Activated CD8-positive, alpha-beta memory T cell treated with anti-CD3 and anti-CD28 coated beads, Interleukin-2, amount 50 U/mL, for 4 hours (primary cell): Measurements from ENCODE around the gene PPP4R3A.
"Not testable (repeated sequence)": the region's sequence is repeated elsewhere in the genome, so short reads cannot be mapped to it uniquely, and the experiment has no call there.

Experiments
- DNase-seq: peaks from one replicate; pipeline ENCODE4 v3.0.0-alpha.2; 2020

PPP4R3A gene

GRCh38 chr14:91503000-91503504 is 7.1 kb downstream of the PPP4R3A start:
- no peak for DNase-seq

GRCh38 chr14:91501951-91502930 is 7.9 kb downstream of the PPP4R3A start:
- DNase-seq, result no peak

GRCh38 chr14:91501348-91501747 is 8.8 kb downstream of the PPP4R3A start:
- no peak for DNase-seq

- no peak for DNase-seq
These were observed 13.3 kb downstream of the PPP4R3A start for GRCh38 chr14:91496790-91497189.

- DNase-seq, result not testable (repeated sequence)
These were observed 15.6 kb downstream of the PPP4R3A start for GRCh38 chr14:91494392-91495065.

- no peak for DNase-seq
These were observed 16.9 kb downstream of the PPP4R3A start for GRCh38 chr14:91493169-91493568.

DNA sequence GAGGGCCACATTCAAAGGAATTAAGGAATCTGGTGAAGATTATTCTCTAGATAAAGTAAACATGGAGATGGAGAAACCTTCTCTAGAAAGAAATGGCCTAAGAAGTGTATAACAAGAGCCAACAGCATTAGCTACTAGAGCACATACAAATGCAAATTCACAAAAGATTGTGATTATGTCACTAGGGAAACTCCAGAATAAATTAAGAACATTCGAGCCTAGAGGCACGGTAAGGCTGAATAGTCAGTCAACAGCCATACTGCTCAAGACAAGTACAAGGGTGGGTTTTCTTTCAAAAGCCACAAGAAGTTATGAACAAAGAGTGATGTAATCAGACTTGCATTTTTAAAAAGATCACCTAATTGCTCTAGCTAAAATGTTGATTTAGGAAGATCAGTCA is 25.4 kb downstream of the PPP4R3A start:
- DNase-seq, result no peak

GRCh38 chr14:91484186-91484585 is 25.9 kb downstream of the PPP4R3A start:
- no peak for DNase-seq

GRCh38 chr14:91482263-91483013 is 27.7 kb downstream of the PPP4R3A start:
- DNase-seq, result no peak

DNA sequence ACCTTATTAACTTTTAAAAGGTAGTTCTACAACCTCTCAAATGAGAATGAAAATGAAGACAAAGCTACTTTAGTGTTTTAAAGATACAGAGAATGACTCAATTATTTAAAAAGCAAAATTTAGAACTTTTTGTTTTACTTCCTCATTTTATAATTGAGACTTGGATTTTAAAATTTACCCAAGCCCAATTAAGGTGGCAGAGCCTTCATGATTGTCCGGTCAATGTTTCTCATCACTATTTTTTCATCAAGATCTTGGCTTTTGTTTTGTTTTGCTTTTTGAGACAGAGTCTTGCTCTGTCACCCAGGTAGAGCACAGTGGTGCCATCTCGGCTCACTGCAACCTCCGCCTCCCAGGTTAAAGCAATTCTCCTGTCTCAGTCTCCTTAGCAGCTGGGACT is 32.7 kb downstream of the PPP4R3A start:
- no peak for DNase-seq

DNA sequence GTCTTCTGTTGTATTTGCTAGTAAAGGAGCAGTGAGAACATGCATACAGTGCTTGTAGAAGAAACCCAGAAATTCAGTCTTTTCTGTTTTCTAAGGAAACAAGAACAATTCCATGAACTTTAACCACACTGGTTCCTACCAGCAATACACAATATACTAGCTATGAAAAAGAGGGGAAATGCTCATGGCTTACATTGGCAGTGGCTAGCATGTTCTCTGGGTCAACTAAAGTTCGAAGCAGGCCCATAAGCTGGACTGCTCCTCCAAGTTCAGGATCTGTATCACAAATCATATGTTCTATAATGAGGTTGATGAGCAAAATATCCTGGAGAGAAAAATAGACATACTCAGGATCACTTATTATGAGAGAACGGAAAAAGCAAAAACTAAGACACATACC is 37.1 kb downstream of the PPP4R3A start:
- DNase-seq, result no peak

- no peak for DNase-seq
These were observed 39.9 kb downstream of the PPP4R3A start for GRCh38 chr14:91470216-91470615.

DNA sequence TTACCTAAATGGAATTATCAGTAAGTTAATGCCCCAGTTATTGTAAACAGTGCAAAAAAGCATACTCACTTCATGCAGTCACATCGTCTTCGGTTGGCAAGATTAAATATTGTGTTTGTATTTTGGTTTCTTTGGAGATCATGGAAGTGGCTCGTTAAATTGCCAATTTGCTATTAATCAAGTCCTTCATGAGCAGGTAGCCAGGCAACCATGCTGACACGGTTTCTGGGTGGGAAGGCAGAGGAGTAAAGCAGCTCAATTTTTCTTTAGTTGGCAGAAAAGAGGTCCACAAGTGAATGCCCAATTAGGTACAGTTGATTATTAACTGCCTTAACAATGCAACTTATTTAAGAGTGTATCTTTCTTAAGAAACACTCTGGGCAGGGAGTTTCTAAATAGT is 43.9 kb downstream of the PPP4R3A start:
- DNase-seq, result no peak

DNA sequence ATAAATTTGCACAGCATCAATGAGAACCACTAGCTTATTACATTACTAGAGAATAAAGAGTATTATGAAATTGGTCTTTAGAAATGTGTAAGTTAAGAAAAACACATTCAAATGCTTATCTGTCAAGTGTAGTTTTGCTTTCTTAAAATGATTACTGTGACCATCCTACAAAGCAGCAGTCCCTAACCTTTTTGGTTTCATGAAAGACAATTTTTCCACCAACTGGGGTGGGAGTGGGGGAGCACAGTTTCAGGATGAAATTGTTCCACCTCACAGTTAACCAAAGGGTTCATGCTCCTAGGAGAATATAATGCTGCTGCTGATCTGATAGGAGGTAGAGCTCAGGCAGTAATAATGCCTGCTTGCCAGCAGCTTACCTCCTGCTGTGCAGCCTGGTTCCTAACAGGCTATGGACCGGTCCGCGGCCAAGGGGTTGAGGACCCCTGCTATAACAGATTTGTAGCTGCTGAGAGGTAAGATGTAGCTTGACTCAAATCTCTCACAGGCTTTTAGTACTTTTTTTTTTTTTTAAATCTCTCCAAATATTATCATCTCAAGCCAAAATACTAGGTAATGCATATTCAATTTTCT is 45.4 kb downstream of the PPP4R3A start:
- DNase-seq, result no peak

DNA sequence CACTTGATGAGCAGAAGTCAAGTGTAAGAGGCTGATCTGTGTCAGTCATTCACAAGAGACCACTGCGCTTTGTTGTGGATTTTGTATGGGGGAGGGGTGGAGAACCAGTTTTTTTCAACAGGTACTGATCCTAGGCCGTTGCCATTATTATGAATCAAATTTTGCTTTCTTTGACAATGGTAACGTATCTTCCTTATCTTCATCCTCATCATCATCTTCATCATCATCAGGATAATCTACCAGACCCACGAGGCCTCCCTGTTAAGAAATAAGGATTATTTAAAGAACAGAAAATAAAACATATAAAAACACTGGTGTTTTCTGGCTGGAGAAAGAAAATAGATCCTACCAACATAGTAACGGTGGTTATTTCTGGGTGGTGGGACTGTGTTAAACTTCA is 51.5 kb downstream of the PPP4R3A start:
- no peak for DNase-seq

GRCh38 chr14:91456283-91456682 is 53.8 kb downstream of the PPP4R3A start:
- no peak for DNase-seq

DNA sequence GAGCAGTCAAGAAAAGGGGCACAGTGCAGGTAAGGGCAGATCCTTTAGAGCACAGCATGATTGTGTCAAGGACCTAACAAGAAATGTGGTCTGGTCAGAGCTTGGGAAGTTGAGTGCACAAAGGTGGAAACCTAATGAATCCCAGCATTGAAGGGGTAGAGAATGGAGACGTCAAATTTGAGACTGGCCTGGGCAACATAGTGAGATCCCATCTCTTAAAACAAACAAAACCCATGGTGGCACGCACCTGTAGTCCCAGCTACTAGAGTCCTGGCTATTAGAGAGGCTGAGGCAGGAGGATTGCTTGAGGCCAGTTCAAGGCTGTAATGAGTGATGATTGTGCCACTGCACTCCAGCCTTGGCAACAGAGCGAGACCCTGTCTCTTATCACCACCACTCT is 55.5 kb downstream of the PPP4R3A start:
- no peak for DNase-seq

- no peak for DNase-seq
These were observed 56.0 kb downstream of the PPP4R3A start for GRCh38 chr14:91454155-91454554.

GRCh38 chr14:91453744-91454143 is 56.4 kb downstream of the PPP4R3A start:
- DNase-seq, result no peak

- no peak for DNase-seq
These were observed 65.6 kb downstream of the PPP4R3A start for GRCh38 chr14:91444335-91445020.

DNA sequence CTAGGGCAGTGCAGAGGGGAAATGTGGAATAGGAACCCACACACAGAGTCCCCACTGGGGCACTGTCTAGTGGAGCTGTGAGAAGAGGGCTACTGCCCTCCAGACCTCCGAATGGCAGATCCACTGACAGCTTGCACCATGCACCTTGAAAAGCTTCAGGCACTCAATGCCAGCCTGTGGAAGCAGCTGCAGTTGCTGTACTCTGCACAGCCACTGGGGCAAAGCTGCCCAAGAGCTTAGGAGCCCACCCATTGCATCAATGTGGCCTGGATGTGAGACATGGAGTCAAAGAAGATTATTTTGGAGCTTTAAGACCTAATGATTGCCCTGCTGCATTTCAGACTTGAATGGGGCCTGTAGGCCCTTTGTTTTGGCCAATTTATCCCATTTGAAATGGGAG is 70.8 kb downstream of the PPP4R3A start:
- no peak for DNase-seq

- DNase-seq, result no peak
These were observed 71.3 kb downstream of the PPP4R3A start for GRCh38 chr14:91438845-91439244.
